Epithelial cell of prostate (primary cell): ENCODE data around the gene ATP13A1.
A peak's percentile ranks its signal among the peaks of the same experiment; 100 is the strongest.
"Not testable (repeated sequence)": the region's sequence is repeated elsewhere in the genome, so short reads cannot be mapped to it uniquely, and the experiment has no call there.

ENCODE experiments used
- DNase-seq: peaks from one replicate; pipeline ENCODE4 v3.0.0-alpha.2; 2011; ENCODE audit warnings: low read depth, low spot score
- H3K27ac ChIP-seq: fragments of 450-650 bp; 2 replicates; pipeline ENCODE4 v1.5.1; 2017; ENCODE audit warnings: mild to moderate bottlenecking

The ATP13A1 gene

GRCh38 chr19:19663256-19664120, at the start of gene ATP13A1:
Gene ATP13A1 (minus strand): TSS chr19:19663676. CDS start chr19:19663666, 10 bp downstream.
- peak; percentile 89 for DNase-seq
- H3K27ac ChIP-seq, result peak within 1 kb of the TSS; percentile 81

DNA sequence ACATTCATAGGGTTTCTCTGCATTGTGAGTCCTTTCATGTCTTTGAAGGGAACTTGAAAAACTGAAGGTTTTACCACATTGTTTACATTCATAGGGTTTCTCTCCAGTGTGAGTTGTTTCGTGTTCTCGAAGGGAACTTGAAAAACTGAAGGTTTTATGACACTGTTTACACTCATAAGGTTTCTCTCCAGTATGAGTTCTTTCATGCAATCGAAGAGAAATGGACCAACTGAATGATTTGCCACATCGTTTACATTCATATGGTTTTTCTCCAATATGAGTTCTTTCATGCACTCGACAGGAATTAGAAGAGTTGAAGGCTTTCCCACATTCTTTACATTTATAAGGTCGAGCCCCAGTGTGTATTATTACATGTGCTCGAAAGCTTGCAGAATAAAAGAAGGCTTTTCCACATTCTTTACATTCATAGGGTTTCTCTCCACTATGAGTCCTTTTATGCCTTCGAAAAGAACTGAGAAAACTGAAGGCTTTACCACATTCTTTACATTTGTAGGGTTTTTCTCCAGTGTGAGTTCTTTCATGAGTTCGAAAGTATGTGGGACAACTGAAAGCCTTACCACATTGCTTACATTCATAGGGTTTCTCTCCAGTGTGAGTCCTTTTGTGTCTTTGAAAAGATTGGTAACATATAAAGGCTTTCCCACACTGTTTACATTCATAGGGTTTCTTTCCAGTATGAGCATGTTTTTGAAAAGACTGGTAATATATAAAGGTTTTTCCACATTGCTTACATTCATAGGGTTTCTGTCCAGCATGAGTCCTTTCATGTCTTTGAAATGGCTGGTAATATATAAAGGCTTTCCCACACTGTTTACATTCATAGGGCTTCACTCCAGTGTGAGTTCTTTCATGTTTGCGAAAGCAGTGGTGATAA, 48.7 kb upstream of the ATP13A1 start:
- no peak for DNase-seq
- H3K27ac ChIP-seq, result no peak overlapping the region

- no peak overlapping the region for H3K27ac ChIP-seq
- no peak for DNase-seq
Observed at GRCh38 chr19:19711306-19711933, 47.9 kb upstream of the ATP13A1 start.

DNA sequence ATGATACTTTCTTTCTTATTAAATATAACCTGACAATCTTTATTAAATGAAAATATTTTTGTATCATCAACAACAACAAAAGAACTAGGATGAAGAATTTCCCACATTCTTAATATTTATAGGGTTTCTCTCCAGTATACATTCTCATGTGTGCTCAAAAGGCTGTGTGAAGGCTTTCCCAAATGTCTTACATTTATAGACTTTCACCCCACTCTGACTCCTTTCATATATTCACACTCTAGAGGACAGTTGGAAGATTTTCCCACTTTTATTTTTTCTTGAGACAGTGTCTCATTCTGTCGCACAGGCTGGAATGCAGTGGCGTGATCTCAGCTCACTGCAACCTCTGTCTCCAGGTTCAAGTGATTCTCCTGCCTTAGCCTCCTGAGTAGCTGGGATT, 47.0 kb upstream of the ATP13A1 start:
- no peak for DNase-seq
- no peak overlapping the region for H3K27ac ChIP-seq

GRCh38 chr19:19704836-19705235, 41.4 kb upstream of the ATP13A1 start:
- H3K27ac ChIP-seq, result no peak overlapping the region
- DNase-seq, result no peak

GRCh38 chr19:19700493-19700892, 37.0 kb upstream of the ATP13A1 start:
- H3K27ac ChIP-seq, DNase-seq: not testable (repeated sequence)

DNA sequence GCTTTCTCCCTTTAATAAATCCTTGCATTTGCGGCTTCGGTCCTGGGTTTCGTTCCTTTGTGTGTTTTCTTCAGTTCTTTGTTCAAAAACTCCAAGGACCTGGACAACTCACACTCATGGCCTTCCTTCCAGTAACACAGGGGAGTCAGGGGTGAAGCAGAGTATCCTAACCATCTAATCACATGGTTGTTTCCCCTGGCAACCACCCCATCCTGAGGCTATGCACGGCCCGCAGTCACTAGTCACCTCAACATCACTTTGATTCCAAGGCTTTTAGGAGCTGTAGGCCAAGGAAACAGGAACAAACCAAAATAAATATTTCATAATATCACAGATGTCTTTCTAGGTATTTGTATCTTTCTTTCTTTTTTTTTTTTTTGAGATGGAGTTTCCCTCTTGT, 34.1 kb upstream of the ATP13A1 start:
- no peak overlapping the region for H3K27ac ChIP-seq
- DNase-seq, result no peak

GRCh38 chr19:19696386-19696785, 32.9 kb upstream of the ATP13A1 start:
- DNase-seq, result no peak

DNA sequence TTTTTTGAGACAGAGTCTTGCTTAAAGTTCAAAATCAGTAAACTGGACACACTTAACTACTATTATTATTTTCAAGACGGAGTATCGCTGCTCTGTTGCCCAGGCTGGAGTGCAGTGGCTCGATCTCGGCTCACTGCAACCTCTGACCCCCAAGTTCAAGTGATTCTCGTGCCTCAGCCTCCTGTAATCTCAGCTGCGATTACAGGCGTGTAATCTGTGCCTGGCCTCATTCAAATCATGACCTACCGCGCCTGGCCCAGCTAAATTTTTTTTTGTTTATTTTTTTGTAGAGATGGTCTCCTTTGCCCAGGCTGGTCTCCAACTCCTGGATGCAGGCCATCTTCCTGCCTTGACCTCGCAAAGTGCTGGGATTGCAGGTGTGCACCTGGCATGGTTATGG, 28.2 kb upstream of the ATP13A1 start:
- no peak overlapping the region for H3K27ac ChIP-seq
- no peak for DNase-seq

More at GRCh38 chr19:19696386-19696785, 32.9 kb upstream of the ATP13A1 start:
- H3K27ac ChIP-seq, result no peak overlapping the region

DNA sequence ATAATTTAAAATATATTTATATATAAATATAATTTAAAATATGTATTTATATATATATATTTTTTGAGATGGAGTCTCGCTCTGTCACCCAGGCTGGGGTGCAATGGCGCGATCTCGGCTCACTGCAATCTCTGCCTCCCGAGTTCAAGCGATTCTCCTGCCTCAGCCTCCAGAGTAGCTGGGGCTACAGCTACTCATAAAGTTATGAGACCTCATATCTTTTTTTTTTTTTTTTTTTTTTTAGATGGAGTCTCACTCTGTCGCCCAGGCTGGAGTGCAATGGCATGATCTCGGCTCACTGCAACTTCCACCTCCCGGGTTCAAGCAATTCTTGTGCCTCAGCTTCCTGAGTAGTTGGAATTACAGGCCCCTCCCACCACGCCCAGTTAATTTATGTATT, 25.5 kb upstream of the ATP13A1 start:
- H3K27ac ChIP-seq, DNase-seq: not testable (repeated sequence)

GRCh38 chr19:19687090-19687489, 23.6 kb upstream of the ATP13A1 start:
- no peak overlapping the region for H3K27ac ChIP-seq
- DNase-seq, result no peak

GRCh38 chr19:19686580-19686979, 23.1 kb upstream of the ATP13A1 start:
- no peak for DNase-seq
- no peak overlapping the region for H3K27ac ChIP-seq

DNA sequence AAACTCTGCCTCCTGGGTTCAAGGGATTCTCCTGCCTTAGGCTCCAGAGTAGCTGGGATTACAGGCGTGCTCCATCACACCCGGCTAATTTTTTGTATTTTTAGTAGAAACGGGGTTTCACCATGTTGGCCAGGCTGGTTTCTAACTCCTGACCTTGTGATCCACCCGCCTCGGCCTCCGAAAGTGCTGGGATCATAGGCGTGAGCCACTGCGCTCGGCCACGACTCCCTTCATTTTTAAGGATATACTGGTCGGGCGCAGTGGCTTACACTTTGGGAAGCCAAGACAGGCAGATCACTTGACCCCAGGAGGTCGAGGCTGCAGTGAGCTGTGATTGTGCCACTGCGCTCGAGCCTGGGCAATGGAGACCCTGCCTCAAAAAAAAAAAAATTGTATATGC, 22.6 kb upstream of the ATP13A1 start:
- DNase-seq, result not testable (repeated sequence)

DNA sequence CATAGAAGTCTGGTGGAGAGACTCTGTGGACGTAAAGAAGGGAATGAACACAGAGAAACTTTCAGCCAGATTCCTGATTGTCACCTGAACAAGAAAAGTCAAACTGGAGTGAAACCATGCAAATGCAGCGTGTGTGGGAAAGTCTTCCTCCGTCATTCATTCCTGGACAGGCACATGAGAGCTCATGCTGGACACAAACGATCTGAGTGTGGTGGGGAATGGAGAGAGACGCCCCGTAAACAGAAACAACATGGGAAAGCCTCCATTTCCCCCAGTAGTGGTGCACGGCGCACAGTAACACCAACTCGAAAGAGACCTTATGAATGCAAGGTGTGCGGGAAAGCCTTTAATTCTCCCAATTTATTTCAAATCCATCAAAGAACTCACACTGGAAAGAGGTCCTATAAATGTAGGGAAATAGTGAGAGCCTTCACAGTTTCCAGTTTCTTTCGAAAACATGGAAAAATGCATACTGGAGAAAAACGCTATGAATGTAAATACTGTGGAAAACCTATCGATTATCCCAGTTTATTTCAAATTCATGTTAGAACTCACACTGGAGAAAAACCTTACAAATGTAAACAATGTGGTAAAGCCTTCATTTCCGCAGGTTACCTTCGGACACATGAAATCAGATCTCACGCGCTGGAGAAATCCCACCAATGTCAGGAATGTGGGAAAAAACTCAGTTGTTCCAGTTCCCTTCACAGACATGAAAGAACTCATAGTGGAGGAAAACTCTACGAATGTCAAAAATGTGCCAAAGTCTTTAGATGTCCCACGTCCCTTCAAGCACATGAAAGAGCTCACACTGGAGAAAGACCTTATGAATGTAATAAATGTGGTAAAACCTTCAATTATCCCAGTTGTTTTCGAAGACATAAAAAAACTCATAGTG, 15.9 kb upstream of the ATP13A1 start:
- H3K27ac ChIP-seq, result no peak overlapping the region
- DNase-seq, result no peak

More for the DNA sequence above, 22.6 kb upstream of the ATP13A1 start:
- H3K27ac ChIP-seq, result not testable (repeated sequence)

- no peak overlapping the region for H3K27ac ChIP-seq
- DNase-seq, result no peak
Observed at GRCh38 chr19:19677579-19677978, 14.1 kb upstream of the ATP13A1 start.

- no peak for DNase-seq
- H3K27ac ChIP-seq, result no peak overlapping the region
Observed at GRCh38 chr19:19674315-19674714, 10.8 kb upstream of the ATP13A1 start.

DNA sequence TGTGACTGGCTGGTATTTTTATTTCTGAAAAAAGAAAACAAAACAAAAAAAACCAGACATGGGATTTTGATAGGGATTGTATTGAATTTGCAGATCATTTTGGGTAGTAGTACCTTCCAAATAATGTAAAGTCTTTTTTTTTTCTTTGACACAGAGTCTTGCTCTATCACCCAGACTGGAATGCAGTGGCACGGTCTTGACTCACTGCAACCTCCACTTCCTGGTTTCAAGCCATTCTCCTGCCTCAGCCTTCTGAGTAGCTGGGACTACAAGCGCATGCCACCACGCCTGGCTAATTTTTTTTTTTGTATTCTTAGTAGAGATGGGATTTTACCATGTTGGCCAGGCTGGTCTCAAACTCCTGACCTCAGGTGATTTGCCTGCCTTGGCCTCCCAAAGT, 9.3 kb upstream of the ATP13A1 start:
- peak overlapping the region; percentile 34 for H3K27ac ChIP-seq
- DNase-seq, result peak; percentile 12

- H3K27ac ChIP-seq, result peak overlapping the region; percentile 82
- no peak for DNase-seq
Observed at GRCh38 chr19:19670070-19670551, 6.6 kb upstream of the ATP13A1 start.

GRCh38 chr19:19668230-19669012, 4.9 kb upstream of the ATP13A1 start, which contains the start of gene ZNF101:
Gene ZNF101 (plus strand): TSS chr19:19668839. CDS start chr19:19668964, 125 bp downstream.
- peak within 1 kb of the TSS; percentile 82 for H3K27ac ChIP-seq
- peak; percentile 59 for DNase-seq
